HG02642 (cell line): ENCODE results near the gene RGS13.

Experiments used
- ATAC-seq: cut with Tn5 transposase; IDR thresholded peaks from one replicate; pipeline ENCODE4 v1.9.1; 2021; ENCODE audit warnings: mild to moderate bottlenecking; ENCODE audit not compliant: unreplicated experiment, poor library complexity

Gene RGS13, protein sequence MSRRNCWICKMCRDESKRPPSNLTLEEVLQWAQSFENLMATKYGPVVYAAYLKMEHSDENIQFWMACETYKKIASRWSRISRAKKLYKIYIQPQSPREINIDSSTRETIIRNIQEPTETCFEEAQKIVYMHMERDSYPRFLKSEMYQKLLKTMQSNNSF

DNA sequence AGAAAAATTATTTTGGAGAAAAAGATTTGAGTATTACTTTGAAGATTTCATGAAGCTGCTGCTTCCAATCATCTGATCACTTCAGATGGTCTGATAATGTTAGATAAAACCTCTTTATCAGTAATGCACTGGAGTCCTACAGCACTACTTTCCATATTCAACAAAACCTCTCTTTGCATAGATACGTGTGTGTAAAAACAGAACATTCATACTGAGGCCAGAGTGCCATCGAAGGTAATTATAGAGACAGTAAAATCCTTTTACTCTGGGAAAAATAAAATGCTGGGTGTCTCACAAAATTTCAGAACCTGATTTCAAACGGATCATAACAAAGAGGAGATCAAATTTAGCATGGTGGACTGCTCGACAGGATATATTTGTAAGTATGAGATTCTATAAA, at the start of gene RGS13:
Gene RGS13, plus strand, starts transcription at position 209 of the 400 bp plus-strand sequence. CDS start 8,188 bp downstream, outside the sequence.
- ATAC-seq = no peak

DNA sequence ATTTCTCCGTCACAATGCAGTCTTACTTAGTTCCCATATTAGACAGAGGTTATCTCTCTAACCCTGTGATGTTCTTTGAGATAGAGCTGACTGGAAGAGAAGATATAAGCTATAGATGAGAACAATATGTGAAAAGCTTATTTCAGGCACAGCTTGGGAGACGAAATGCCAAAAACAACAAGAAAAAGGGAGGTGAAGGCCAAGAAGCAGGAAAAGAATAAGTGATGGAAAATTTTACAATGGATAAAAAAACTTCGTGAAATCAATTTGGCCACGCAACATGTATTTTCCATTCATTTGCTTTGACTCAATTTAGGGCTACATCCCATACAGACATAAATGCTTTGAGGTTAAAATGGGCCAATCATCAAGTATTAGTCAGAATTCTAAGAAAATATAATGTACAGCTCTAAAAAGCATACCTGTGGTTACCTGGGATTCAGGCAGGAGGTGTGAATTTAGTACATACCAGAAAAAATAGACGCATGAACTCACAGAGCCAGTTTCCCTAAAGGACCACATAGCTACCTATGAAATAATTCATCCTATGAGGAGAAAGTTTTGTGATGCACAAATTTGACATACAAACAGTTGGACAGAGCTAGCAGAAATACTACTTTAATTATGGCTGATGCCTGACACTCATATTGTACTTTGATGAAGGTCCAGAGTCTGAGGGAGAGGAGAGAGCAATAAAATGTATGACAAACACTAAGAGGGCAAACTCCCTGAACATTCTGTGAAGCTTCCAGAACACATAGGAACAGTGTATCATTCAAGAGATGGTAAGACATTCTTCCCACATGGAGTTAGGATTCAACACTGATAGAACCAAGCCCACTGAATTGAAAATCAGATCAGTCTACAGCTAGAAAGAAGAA, 48.3 kb upstream of the RGS13 start:
- no peak for ATAC-seq

DNA sequence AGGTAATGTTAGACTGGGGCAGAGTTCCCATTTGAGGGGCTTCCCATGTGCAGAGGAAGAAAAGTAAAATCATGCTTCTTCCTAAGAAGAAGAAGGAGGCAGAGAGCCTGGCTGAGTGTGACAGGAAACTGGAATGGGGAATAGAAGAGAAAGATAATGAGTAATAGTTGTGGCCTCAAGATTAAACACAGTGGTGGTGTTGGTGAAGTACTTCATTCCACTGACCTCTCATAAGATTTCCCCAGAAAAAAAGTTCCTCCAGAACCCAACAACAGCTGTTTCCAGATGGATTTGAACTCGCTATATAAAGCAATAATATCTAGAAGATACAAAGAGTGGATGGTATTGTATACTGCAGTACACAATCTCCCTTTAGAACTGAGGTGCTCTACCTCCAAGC, 47.4 kb upstream of the RGS13 start:
- no peak for ATAC-seq

DNA sequence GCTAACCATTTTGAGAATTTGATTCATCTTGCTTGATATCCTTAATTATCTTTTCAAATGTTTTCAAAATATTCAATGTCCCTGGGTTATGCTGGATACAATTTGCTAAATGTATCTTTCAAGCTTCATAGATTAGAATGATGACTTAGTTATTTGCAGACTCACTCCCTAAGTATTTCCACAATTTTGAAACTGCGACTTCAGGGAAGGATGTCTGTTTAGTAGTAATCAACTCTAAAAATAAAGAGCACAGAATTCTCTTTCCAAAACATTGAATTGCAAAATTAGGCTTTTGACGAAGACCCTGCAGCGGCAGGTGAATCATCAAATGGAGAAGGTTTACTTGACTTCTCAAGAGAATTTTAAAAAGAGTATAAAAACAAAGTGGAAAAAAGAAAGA, 46.1 kb upstream of the RGS13 start:
- no peak for ATAC-seq

DNA sequence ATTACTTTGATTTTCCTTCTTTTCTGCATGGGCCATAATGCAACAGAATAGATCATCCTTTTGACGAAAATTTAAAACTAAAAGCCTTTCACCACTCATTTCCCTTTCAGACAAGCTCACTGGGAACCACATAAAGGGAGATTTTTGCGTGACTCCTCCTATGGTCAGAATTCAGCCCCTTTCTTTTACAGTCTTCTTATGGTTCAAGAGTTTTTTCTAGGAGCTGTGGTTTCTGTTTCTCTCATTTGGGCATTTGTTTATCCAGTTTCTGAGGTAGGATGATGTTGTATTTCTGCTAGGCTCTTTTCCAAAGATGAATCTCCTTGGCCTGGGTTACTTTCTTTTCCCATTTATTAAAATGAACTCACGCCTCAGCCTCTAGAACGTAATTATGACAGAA, 43.4 kb upstream of the RGS13 start:
- no peak for ATAC-seq

DNA sequence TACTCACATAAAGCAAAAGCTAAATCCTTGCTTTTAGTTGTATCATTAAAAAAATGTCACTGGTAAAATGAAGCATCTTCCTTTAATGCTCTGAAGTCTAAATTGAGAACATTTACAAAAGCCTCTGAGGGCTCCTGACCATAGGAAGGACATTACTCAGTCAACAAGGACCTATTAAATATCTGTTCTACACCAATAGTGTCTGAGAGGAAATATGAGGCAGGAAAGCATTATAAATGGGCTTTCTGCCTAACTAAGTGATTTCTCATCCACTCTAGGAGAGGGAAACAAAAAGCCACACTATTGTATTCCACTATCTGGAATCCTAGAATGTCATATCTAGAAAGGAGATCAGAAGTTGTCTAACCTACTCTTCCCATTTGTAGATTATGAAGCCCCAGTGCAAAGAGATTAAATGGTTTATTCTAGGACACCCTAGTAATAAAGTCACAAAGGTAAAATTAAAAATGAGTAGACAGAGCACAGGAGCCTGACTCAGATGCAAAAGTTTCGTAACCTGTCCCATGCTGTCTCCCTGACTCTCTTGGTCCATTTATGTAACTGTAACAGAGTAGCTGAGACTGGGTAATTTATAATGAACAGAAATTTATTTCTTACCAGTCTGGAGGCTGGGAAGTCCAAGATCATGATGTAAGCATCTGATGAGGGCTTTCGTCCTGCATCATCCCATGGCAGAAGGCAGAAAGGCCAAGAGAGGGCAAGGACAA, 42.8 kb upstream of the RGS13 start:
- ATAC-seq = no peak

DNA sequence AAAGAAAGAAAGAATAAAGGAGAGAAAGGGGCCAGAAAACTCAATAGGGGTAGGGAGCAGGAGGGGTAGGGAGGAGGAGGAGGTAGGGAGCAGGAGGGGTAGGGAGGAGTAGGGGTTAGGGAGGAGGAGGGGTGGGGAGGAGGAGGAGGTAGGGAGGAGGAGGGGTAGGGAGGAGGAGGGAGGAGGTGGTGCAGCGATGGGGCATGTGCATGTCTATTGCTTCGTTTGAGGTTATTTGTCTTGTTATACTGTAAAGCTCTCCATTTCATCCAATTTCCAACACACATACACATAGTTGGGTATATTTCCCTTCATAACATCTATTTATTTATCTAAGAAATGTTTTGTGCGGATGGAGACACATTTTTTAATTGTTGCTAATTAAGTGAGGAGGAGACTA, 40.6 kb upstream of the RGS13 start:
- no peak for ATAC-seq

DNA sequence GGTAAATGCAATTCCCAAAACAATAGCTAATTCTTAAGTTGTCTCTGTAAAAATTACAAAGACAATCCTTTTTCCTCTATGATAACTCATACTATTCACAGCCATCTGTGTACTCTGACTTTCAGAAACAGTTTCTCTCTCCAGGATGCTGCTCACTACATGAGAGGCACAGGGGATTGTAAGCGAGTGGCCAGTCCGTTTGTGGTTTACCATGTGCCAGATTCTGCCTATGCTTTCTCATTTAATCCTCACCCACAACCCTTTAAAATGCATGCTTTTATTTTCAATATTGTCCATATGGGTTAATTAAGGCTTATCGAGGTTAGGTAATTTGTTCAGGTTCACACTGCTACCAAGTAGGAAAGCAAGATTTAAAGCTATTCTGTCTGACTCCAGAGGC, 37.4 kb upstream of the RGS13 start:
- no peak for ATAC-seq

DNA sequence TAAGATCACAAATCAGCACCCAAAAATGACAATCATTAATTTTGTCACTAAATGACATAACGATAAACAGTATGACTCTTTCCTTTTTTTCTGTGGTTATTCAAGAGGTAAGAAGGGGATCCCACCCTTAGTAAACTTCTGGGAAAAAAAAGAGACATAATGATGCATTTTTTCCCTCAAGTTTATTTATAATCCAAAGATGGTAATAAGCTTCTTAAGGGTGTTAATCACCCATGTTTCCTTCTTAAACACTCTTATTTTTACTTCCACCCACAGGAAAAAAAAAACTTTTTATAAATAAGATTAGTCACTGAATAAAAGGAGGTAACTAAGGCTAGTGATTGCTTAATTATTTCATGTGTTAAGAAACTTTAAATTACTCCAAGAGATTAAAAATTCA, 35.7 kb upstream of the RGS13 start:
- ATAC-seq = no peak

DNA sequence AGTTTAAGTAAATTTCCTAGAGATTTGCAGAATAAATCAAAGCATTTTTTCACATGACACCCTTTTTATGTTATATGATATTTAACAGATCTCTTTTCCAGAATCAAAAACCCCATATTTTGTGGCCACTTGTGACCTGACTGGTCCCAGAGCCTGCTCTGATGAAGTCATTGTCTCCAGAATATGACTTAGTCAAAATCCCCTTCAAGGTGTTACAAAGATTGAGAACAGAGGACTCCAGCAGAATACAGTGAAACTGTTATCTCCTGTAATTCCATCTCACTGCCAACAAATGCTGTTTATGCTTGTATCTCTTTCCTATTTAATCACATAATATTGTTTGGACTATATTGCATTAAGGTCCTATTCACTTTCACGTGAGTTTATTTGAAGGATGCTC, 34.8 kb upstream of the RGS13 start:
- ATAC-seq = peak; percentile 62

DNA sequence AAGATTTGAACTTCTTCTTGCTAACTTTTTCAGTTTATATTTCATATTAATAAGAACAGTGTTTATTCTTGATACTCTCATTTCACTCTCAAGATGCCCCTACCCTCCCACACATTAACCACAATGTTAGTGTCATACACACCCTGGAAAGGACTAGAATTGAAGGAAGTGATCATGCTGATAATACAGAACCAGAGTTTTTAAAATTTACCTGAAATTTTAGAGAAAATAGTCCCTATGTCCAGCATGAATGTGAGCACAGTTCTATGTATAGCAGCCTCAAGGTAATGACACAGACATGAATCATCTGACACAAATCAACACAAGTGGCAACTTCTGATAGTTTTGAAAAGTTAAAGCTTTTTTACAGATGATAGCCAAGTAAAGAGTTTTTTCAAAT, 34.4 kb upstream of the RGS13 start:
- ATAC-seq = no peak

DNA sequence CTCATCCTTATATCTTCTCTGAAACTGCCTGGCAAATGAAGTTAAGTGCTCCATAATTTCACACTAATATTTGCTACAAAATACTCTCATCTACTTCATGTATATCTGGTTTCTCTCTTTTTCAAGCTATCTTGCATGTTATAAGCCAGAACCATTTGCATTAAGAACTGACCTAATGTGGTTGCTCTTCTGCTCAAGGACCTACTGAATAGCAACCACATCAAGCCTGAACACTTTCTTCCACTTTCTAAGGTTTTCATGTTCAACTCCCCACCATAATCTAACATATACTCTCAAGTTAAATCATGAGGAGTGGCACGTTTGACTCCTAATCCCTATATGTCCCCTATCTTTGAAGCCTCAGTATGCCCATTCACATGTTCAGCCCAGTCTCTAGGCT, 33.2 kb upstream of the RGS13 start:
- no peak for ATAC-seq

DNA sequence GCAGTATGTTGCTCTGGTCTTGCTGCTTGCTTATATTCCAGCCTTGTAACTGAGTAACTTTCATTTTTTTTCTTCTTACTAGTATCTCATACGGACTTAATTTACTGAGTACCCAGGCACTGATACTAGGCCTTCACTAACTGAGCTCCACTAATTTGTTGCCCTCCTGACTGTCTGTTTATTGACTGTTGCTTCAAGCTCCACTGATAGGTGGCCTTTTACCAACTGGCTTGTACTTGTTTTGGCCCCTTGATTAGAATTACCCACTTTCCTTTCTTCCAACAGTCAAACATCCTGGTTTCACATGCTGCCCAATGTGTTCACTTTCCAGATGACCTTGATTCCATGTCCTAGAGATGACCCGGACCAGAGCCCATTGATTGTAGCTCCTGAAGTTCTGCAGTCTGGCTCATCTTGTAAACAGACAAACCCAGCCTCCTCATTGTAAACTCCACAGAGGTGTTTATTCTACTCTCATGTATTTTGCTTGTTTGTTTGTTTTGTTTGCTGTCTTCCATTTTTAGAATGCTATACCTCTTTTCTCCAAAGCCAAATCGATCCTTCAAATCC, 32.6 kb upstream of the RGS13 start:
- no peak for ATAC-seq

DNA sequence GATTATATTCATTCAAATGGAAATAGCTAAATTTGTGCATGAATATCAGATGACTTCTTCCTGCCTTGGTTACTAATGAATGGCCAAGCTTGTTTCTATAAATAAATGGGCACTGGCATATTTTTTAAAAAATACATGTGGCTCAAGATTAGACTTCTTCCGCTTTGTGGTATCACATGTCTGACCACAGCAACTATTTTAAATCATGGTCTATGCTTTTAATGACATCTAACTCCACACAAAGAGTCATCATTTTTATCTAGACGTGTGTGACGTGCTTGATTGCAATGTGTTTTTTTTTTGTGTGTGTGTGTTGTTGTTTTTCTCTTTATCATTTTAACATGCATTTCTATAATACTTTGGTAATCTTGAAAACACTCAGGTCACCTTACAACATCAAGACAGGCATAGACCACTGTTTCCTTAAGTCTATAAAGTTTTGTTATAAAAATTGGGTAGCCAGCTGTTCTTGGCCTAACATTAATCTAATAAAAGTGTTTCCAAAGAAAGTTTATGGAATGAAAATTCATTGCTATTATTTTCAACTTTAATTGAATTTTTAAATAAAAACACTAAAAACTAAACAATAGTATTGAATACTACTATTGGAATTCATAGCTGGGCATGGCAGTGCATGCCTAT, 30.8 kb upstream of the RGS13 start:
- no peak for ATAC-seq

DNA sequence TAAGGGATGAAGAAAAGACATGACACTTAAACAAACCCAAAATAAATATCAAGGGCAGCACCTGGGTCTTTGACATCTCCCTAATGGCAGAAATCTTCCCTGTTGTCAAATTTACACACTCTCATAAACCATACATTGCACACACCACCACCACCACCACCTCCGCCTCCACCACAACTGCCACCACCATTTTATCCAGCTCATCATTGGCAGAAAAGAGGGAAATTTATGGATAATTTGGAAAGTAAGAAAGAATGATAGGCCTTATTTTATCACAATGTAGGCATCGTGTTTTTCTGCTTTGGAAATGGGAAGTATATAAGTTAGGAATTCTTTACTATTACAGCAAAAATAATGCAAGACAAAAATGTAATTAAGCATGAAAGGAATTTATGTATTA, 27.3 kb upstream of the RGS13 start:
- ATAC-seq = no peak

DNA sequence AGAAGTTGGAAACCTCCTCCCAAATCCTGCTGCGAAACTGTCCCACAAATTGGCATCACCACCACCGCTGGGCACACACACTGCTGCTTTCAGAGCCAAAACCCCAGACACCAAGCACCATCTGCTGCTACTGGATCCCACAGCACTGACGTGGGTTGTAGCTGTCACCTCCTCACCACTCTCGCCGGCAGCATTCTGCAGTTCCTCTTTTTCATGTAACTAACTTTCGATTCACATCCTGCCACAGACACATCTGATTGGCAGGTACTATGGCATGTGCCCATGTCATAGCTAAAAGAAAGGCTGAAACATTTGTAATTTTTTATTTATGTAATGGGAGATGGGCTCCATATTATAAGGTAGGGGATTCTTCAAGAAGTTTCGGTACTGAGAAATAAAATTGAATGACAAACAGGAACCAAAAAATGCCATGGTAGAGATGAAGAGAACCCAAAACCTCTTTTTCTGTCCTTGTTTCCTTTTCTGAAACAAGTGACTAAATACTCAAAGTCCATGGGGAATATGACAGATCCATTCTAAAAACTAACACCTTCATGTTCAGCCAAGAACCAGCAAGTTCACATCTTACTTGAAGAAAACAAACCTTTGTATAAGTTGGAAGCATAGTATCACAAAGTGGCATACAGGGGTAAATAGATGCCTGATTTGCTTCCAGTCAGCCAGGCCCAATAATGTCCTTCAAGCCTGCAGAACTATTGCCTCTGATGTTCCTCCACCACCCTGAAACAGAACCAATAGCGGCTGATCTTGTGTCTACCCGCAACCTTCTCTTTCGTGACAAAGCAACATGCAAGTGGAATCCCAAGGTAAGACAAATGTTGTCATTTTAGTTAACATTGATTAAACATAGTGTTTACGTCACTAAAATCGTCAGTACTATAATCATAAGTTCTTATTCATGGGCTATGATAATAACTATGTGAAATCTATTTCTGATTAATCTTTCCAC, 26.6 kb upstream of the RGS13 start:
- peak; percentile 99 for ATAC-seq

DNA sequence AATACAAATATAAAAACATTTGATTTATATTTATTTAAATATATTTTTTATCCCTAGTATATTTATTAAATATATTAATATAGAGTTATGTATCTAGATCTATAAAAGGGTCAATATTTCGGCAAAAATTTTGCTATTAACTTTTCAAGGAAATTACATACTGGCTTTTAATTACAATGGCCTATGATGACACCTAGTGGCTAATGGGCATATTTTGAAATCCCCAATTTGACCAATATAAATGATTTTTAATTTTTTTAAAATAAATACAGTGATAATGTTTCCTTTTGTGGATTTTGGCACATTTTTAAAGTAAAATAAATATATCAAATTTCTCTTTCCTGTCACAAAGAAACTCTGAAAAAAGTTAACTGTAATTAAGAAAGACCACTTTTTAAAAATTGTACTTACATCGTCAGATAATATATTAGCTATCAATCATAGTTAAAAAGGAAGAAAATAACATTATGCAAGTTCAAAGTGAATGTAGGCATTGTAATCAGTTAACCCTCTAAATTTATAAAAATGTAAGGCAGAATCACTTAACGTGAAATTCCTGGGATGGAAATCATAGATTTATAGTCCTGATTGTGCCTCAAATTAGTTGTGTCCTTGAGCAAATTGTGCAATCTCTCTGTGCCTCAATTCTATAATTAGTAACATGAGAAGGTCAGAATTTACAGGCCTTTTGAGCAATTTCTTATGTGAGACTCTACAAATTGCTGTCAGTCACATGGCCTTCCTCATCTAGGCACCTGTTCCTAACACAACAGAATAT, 25.6 kb upstream of the RGS13 start:
- ATAC-seq = no peak

DNA sequence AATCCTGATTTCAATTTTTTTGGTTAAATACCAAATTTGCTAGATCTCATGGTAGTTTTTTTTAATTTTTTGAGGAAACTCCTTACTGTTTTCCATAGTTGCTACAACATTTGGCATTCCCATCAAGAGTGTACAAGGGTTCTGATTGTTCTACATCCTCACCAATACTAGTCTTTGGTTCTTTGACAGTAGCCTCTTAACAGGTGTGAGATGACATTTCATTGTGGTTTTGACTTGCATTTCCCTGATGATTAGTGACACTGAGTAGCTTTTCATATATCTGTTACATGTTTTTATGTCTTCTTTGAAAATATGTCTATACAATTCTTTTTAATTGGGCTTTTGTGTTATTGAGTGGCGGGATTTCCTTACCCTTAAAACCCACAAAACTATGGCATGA, 20.9 kb upstream of the RGS13 start:
- ATAC-seq = peak; percentile 67
